Neuronal stem cell (in vitro differentiated cells): ENCODE measurements around the gene POU2F2.

Experiments used
- DNase-seq: peaks from one replicate; pipeline ENCODE4 v3.0.0-alpha.2; 2013; ENCODE audit warnings: low spot score
- H2AFZ ChIP-seq: one replicate; pipeline ENCODE4 v1.6.1; 2013; ENCODE audit warnings: mild to moderate bottlenecking, low read length, inconsistent platforms
- H2AK5ac ChIP-seq: 2 replicates; pipeline ENCODE4 v1.6.1; 2013; ENCODE audit warnings: low read depth, mild to moderate bottlenecking, inconsistent platforms, low read length, moderate library complexity, mixed read lengths
- H2BK120ac ChIP-seq: 2 replicates; pipeline ENCODE4 v1.6.1; 2013; ENCODE audit warnings: low read depth, mild to moderate bottlenecking, inconsistent platforms, low read length, moderate library complexity, mixed read lengths
- H2BK12ac ChIP-seq: one replicate; pipeline ENCODE4 v1.6.1; 2013; ENCODE audit warnings: low read length, inconsistent platforms
- H2BK15ac ChIP-seq: 2 replicates; pipeline ENCODE4 v1.6.1; 2013; ENCODE audit warnings: mild to moderate bottlenecking, low read length, inconsistent platforms, mixed read lengths
- H2BK5ac ChIP-seq: one replicate; pipeline ENCODE4 v1.6.1; 2013; ENCODE audit warnings: inconsistent platforms, mild to moderate bottlenecking, low read length, moderate library complexity
- H3K14ac ChIP-seq: one replicate; pipeline ENCODE4 v1.6.1; 2013; ENCODE audit warnings: low read length, inconsistent platforms
- H3K18ac ChIP-seq: 2 replicates; pipeline ENCODE4 v1.6.1; 2013; ENCODE audit warnings: low read length, inconsistent platforms
- H3K23ac ChIP-seq: 2 replicates; pipeline ENCODE4 v1.6.1; 2013; ENCODE audit warnings: low read depth, mild to moderate bottlenecking, mixed read lengths, low read length, inconsistent platforms; ENCODE audit not compliant: poor library complexity
- H3K27ac ChIP-seq: replicated peaks from 3 replicates; pipeline ENCODE4 v1.5.1; 2013; ENCODE audit warnings: low read length, inconsistent platforms
- H3K27me3 ChIP-seq, 3 experiments: 2 replicates each; pipeline ENCODE4 v1.6.1; 2013; ENCODE audit warnings: low read length in 3 of 3, mild to moderate bottlenecking in 2 of 3, inconsistent platforms in 1 of 3, low read depth in 1 of 3, mixed read lengths in 1 of 3, moderate library complexity in 1 of 3; ENCODE audit not compliant: control insufficient read depth in 3 of 3, insufficient read depth in 3 of 3
- H3K36me3 ChIP-seq, 2 donors: replicated peaks in 1 of 2; 2 replicates each; pipeline ENCODE4 v1.6.1; 2013; ENCODE audit warnings: low read length in 2 of 2; ENCODE audit not compliant: control insufficient read depth in 2 of 2, insufficient read depth in 2 of 2
- H3K4ac ChIP-seq: 2 replicates; pipeline ENCODE4 v1.6.1; 2013; ENCODE audit warnings: inconsistent platforms, mild to moderate bottlenecking, low read length, moderate library complexity
- H3K4me1 ChIP-seq, 2 donors: 1 replicate in 1 of 2; 2 replicates in 1 of 2; pipeline ENCODE4 v1.6.1; 2013; ENCODE audit warnings: low read length in 2 of 2, low read depth in 1 of 2; ENCODE audit not compliant: control insufficient read depth in 2 of 2, insufficient read depth in 1 of 2
- H3K4me2 ChIP-seq: one replicate; pipeline ENCODE4 v1.6.1; 2013; ENCODE audit warnings: mild to moderate bottlenecking, low read length, inconsistent platforms; ENCODE audit not compliant: insufficient read depth, poor library complexity, severe bottlenecking
- H3K4me3 ChIP-seq, 2 donors: 2 replicates each; pipeline ENCODE4 v1.5.1; 2013; ENCODE audit warnings: low read length in 2 of 2, mild to moderate bottlenecking in 2 of 2, inconsistent platforms in 1 of 2, moderate library complexity in 1 of 2
- H3K79me1 ChIP-seq: one replicate; pipeline ENCODE4 v1.6.1; 2013; ENCODE audit warnings: low read depth, mild to moderate bottlenecking, inconsistent platforms, low read length, moderate library complexity
- H3K9ac ChIP-seq: one replicate; pipeline ENCODE4 v1.6.1; 2013; ENCODE audit warnings: mild to moderate bottlenecking, low read depth, low read length, inconsistent platforms; ENCODE audit not compliant: poor library complexity
- H3K9me3 ChIP-seq, 2 donors: replicated peaks in 1 of 2; 2 replicates each; pipeline versions ENCODE3 to v1.6.1; 2013; ENCODE audit warnings: low read length in 2 of 2, mild to moderate bottlenecking in 2 of 2, inconsistent platforms in 1 of 2, low read depth in 1 of 2, mixed read lengths in 1 of 2, moderate library complexity in 1 of 2; ENCODE audit not compliant: control insufficient read depth in 2 of 2, insufficient read depth in 1 of 2
- H4K8ac ChIP-seq: one replicate; pipeline ENCODE4 v1.6.1; 2013; ENCODE audit warnings: low read depth, mild to moderate bottlenecking, inconsistent platforms, low read length, moderate library complexity
- H4K91ac ChIP-seq: one replicate; pipeline ENCODE4 v1.6.1; 2013; ENCODE audit warnings: low read length, low read depth, mild to moderate bottlenecking, inconsistent platforms; ENCODE audit not compliant: poor library complexity
- WGBS, 2 donors: extraction: QIAGEN DNeasy Blood & Tissue Kit; methylation state at CpG; one replicate each; pipeline ENCODE4 v1.1.7; 2013; ENCODE audit warnings: missing lambda C conversion rate in 2 of 2, mixed read lengths in 1 of 2; ENCODE audit not compliant: insufficient read length in 2 of 2, insufficient replicate concordance in 1 of 2; ENCODE audit errors: extremely low coverage in 2 of 2; 5-methylcytosine and 5-hydroxymethylcytosine counted together

The POU2F2 gene

GRCh38 chr19:42176990-42177685 lies 44.9 kb upstream of the POU2F2 start:
- Histone ChIP-seq H3K9me3 (no peaks in the 10 kb centered on the region), H4K91ac (no peak overlapping the region), H3K4ac (no peak overlapping the region), H3K4me1 (peaks cover 8 to 28% of the 10 kb centered on the region in 2 donors), H2BK15ac (no peak overlapping the region), H3K36me3 (no peaks in the 10 kb centered on the region), H3K9ac (no peak overlapping the region), H3K79me1 (no peaks in the 10 kb centered on the region), H4K8ac (no peak overlapping the region), H2AK5ac (no peak overlapping the region), H3K23ac (peak overlapping the region; percentile 21), H3K14ac (no peak overlapping the region), H3K27ac (no peak overlapping the region), H3K18ac (peak overlapping the region; percentile 29), H2BK12ac (no peak overlapping the region), H2BK5ac (no peak overlapping the region), H3K27me3 (peaks cover 10 to 78% (median 61%) of the 10 kb centered on the region in 3 experiments), H2BK120ac (no peak overlapping the region), H3K4me3 (peak overlapping the region; percentile 44 to 67), H3K4me2 (peak overlapping the region; percentile 85), H2AFZ (peak overlapping the region; percentile 88)
- WGBS, 2 donors = no CpG with 5 or more reads among the region's 66 CpGs
- DNase-seq = peak; percentile 83

GRCh38 chr19:42176649-42176989 lies 44.4 kb upstream of the POU2F2 start:
- Histone ChIP-seq H2BK15ac (no peak overlapping the region), H2BK120ac (no peak overlapping the region), H3K23ac (no peak overlapping the region), H3K4ac (no peak overlapping the region), H2AK5ac (no peak overlapping the region), H3K4me1 (peaks cover 9 to 31% of the 10 kb centered on the region in 2 donors), H3K4me2 (peak overlapping the region; percentile 85), H3K9ac (no peak overlapping the region), H3K14ac (no peak overlapping the region), H3K18ac (no peak overlapping the region), H3K9me3 (no peaks in the 10 kb centered on the region), H3K4me3 (peak overlapping the region; percentile 44 to 69), H2BK5ac (no peak overlapping the region), H2AFZ (peak overlapping the region; percentile 88), H3K27ac (no peak overlapping the region), H3K79me1 (no peaks in the 10 kb centered on the region), H2BK12ac (no peak overlapping the region), H3K36me3 (no peaks in the 10 kb centered on the region), H4K8ac (no peak overlapping the region), H4K91ac (no peak overlapping the region), H3K27me3 (peaks cover 10 to 83% (median 60%) of the 10 kb centered on the region in 3 experiments)
- DNase-seq = peak; percentile 31
- no CpG with 5 or more reads among the region's 31 CpGs for WGBS, 2 donors

- Histone ChIP-seq H4K8ac (no peak overlapping the region), H3K27ac (no peak overlapping the region), H3K79me1 (no peaks in the 10 kb centered on the region), H3K36me3 (no peaks in the 10 kb centered on the region), H2AK5ac (no peak overlapping the region), H3K27me3 (peaks cover 10 to 81% (median 60%) of the 10 kb centered on the region in 3 experiments), H3K4me2 (peak overlapping the region; percentile 85), H2AFZ (peak overlapping the region; percentile 88), H3K4me3 (peak overlapping the region; percentile 44 to 69), H2BK12ac (no peak overlapping the region), H3K23ac (no peak overlapping the region), H3K9me3 (no peaks in the 10 kb centered on the region), H3K4me1 (peaks cover 13 to 36% of the 10 kb centered on the region in 2 donors), H3K4ac (no peak overlapping the region), H2BK5ac (no peak overlapping the region), H3K9ac (no peak overlapping the region), H2BK15ac (no peak overlapping the region), H4K91ac (no peak overlapping the region), H3K18ac (no peak overlapping the region), H3K14ac (no peak overlapping the region), H2BK120ac (no peak overlapping the region)
- no peak for DNase-seq
- WGBS, 2 donors = no CpG with 5 or more reads among the region's 34 CpGs
These were observed 43.9 kb upstream of the POU2F2 start for GRCh38 chr19:42175952-42176648.

GRCh38 chr19:42174958-42175734 lies 42.9 kb upstream of the POU2F2 start:
- Histone ChIP-seq H3K9ac (no peak overlapping the region), H3K4me2 (no peak overlapping the region), H2BK15ac (no peak overlapping the region), H3K14ac (no peak overlapping the region), H3K4ac (no peak overlapping the region), H2BK5ac (no peak overlapping the region), H2AFZ (no peak overlapping the region), H2BK12ac (no peak overlapping the region), H3K9me3 (no peaks in the 10 kb centered on the region), H3K18ac (no peak overlapping the region), H3K79me1 (no peaks in the 10 kb centered on the region), H4K91ac (no peak overlapping the region), H2BK120ac (no peak overlapping the region), H3K27ac (no peak overlapping the region), H2AK5ac (no peak overlapping the region), H3K23ac (no peak overlapping the region), H3K27me3 (peaks cover 10 to 74% (median 55%) of the 10 kb centered on the region in 3 experiments), H3K4me3 (no peak overlapping the region), H3K36me3 (no peaks in the 10 kb centered on the region), H4K8ac (no peak overlapping the region), H3K4me1 (peaks cover 16 to 45% of the 10 kb centered on the region in 2 donors)
- no CpG with 5 or more reads among the region's 6 CpGs for WGBS, 2 donors
- no peak for DNase-seq
